HG03571 (cell line): Measurements from ENCODE around the gene TLCD3B.
"Not testable (repeated sequence)": the region's sequence is repeated elsewhere in the genome, so short reads cannot be mapped to it uniquely, and the experiment has no call there.

Source experiments
- ATAC-seq: cut with Tn5 transposase; IDR thresholded peaks from one replicate; pipeline ENCODE4 v1.9.1; 2021; ENCODE audit not compliant: unreplicated experiment

Gene TLCD3B

GRCh38 chr16:30063278-30063892 lies 32.3 kb upstream of the TLCD3B start:
- ATAC-seq = no peak

DNA sequence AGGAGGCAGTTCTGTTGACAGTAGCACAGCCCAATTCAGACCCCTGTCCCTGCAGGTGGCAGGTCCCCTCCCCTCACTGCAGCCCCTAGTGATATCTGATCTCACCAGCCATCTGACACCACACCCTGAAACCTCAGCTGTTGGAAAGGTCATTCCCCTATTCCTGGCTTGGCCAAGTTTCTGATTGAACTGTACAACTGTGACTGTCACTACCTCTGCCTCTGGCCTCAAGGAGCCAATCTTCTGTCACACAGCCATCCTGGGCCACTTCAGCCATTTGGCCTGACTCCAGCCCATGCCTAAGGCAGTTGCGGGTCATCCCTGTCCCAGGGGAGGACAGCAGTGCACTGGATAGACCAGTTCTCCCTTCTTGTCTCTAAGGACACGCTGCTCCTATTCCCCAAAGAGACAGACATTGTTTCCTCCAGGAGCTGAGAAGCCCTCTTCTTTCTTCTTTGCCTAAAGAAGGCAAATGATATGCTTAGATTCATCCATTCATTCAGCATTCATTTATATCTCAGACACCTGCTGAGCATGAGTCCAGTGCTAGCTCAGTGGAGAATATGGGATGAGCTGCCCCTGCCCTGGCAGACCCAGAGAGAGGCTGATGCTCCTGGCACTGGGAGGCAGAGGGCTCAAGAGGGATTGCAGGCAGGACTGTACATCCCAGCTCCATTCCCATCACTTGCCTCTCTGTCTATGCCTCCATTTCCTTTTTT lies 29.9 kb upstream of the TLCD3B start:
- ATAC-seq = no peak

- no peak for ATAC-seq
Measured at GRCh38 chr16:30060346-30060745, 29.3 kb upstream of the TLCD3B start.

DNA sequence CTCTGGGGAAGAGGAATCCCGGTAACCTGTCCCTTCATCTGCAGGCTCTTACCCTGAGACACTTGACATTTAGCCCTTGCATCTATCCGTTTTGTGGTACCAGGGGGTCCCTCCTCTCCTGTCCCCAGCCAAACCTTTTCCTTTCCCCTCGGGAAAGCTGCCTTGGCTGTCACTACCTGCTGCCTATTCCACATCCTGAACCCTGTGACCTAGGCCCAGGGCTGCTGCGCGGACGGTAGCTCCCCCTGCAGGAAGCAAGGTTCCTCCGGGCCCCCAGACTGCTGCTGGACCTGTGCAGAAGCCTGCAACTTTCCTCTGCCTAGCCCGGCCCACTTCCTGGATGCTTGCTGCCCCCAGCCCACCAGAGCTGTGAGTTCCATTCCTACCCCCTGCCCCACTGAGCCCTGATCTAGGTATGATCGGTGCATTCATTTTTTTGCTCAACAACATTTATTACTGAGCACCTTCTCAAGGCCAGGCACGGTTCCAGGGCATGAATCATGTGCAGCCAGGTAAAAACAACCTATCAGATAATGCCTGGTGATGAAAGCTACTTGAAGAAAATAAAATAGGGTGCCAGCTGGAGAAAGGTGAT lies 24.0 kb upstream of the TLCD3B start:
- ATAC-seq = no peak

DNA sequence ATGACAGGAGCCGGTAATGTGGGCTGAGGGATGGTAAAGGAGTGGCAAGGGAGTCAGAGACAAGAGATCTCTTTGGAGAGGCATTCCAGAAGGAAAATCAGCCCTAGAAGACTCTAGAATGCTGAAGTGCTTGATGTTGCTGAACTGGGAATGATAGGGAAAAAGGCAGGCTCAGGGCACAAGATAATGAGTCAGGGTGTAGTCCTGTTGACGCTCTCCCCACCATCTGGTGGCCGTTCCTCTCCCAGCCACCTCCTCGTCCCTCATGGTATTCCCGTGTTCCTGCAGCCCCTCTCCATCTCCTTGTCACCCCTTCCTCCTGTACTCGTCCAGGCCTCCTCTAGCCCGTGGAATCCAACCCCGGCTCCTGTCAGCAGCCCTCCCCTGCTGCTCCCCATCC lies 23.4 kb upstream of the TLCD3B start:
- no peak for ATAC-seq

DNA sequence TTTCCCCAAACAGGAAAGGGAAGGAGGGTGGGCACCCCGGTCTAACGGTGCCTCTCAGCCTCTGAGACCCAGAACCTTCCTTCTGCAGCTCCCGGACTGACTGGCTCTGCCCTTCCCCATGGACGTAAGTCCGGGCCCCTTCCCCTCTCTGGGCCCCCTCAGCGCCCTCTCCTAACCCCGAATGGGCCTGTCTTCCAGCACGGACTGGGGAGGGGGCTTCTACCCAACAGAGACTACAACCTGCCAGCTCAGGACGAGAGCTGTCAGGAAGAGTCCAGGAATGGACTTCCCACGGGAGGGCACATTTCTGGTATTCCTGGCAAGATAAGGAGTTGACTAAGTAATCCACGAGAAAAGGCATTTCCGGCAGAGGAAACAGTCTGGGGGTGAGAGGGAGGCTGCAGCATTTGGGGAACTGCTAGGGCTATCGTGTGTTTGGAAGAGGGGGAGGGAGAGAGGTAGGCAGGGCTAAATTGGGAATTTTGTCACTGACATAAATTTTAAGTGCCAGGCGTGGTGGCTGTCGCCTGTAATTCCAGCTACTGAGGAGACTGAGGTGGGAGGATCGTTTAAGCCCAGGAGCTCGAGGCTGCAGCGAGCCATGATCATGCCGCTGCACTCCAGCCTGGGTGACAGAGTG lies 22.4 kb upstream of the TLCD3B start:
- peak; percentile 9 for ATAC-seq

DNA sequence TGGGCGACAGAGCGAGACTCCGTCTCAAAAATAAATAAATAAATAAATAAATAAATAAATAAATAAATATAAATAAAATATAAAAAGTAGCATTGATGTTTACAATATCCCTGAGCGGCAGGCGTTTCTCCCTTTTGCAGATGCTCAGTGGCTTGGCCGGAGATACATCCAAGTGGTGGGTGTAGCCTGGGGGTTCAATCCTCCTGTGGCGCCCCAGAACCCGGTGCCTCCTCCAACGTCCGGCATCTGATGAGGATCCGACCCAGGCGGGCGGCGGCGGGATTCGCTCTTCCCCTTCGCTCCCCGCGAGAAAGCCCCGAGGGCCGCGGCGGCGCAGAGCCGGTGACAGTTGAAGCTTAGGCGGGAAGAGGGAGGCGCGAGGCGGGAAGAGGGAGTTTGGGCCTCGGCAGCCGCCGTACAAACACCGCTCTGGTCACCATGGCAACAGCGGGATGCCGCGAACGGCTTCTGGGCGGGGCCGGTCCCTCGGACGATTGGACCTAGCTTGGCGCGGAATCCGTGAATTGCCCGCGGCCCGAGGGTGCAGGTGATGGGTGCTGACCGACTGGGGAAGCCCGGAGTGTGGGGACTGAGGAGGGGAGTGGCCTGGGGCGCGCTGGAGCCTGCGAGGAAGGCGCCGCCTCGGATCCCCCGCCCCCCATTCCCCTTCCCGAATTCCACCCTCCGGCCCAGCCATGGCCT lies 21.8 kb upstream of the TLCD3B start:
- peak; percentile 56 for ATAC-seq

DNA sequence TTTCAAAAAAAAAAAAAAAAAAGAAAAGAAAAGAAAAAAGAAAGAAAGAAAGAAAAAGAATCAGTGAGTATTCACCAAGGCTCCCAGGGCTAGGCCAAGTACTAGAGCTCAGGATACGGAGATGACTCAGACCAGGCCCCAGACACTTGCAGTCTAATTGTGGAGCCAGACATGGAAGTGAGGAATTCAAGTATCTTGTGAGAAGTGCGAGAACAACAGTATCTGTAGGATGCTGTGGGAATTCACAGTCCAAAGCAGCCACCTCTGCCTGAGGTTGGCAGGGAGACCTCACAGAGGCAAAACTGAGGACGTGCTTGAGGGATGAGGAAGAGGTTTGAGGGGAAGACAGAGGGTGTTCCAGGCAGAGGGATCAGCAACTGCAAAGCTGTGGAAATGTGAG lies 20.4 kb upstream of the TLCD3B start:
- no peak for ATAC-seq

GRCh38 chr16:30049871-30050270 lies 18.8 kb upstream of the TLCD3B start:
- no peak for ATAC-seq

DNA sequence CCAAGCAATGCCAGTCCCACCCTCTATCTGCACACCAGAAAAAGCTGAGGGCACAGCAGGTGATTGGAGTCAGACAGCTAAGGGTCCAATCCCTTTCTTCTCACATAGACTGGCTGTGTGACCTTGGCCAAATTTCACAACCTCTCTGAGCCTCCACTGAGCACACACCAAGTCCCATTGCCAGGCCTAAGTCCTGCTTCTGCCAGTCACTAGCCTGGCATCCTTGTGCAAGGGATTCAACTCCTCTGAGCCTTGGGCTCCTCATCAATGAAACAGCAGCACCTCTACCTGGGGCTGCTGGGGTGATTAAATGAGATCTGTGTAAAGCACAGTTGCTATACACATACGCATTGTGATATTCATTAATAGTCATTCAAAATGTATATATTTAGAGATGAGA lies 15.5 kb upstream of the TLCD3B start:
- no peak for ATAC-seq

GRCh38 chr16:30046178-30046577 lies 15.1 kb upstream of the TLCD3B start:
- no peak for ATAC-seq

DNA sequence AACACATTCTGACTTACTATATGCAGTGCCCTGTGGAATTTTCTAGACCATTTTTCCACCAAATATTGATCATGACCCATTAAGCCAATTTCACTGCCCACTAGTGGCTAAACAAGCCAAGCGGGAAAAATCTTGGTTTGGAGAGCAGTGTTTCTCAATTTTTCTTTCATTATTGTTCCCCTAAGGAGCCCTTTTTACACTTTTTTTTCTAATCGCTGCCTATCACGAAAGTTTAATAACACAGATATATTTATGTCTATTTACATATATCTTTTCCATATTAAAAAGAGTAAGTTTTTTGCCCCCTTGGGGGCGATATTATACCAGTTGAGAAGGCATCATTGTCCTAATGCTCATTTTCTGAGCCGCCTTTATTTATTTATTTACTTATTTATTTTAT lies 10.8 kb upstream of the TLCD3B start:
- ATAC-seq = no peak

DNA sequence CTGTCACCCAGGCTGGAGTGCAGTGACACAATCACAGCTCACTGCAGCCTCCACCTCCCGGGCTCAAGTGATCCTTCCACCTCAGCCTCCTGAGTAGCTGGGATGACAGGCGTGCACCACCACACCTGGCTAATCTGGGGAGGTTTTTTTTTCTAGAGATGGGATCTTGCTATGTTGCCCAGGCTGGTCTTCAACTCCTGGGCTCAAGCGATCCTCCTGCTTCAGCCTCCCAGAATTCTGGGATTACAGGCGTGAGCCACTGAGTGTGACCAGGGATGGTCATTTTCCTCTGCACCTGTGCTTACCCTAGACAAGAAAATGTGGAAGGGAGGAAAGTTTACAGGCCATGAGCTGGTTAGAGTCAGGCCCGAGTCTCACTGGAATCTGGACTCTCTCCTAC lies 9.6 kb upstream of the TLCD3B start:
- ATAC-seq = not testable (repeated sequence)

DNA sequence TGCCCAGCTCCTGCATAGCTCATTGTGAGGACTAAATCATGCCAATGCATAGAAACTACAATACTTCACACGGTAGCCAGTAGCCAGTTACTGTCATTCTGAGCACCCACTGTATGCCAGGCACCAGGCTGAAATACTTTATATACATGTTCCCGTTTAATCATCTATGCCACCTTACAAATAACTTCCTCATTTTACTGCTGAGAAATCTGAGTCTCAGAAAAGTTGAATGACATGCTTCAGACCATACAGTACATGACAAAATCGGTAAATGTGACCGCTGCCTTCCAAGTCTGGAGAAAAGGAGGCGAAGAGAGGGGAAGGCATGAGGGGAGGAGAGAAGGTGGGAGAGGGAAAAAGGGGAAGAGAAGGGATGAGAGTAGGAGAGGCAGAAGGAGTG lies 9.2 kb upstream of the TLCD3B start:
- no peak for ATAC-seq

DNA sequence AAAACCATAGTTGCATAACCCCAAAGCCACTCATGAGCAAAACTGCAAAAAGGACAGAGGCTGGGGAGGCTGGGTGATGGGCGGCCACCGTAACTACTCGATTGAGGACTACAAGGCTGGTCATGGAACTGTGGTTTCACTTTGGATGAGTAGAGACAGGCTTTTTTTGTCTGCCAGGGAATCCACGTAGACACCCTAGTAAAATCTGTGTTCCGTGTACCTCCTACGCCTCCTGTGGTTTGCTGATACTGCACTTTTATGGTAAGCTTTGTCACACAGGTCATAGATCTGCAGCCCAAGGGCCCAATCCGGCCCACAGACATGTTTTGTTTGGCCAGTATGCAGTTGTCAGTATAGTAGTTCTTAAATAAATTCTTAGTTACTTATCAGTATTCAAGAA lies 2.2 kb upstream of the TLCD3B start:
- ATAC-seq = no peak

DNA sequence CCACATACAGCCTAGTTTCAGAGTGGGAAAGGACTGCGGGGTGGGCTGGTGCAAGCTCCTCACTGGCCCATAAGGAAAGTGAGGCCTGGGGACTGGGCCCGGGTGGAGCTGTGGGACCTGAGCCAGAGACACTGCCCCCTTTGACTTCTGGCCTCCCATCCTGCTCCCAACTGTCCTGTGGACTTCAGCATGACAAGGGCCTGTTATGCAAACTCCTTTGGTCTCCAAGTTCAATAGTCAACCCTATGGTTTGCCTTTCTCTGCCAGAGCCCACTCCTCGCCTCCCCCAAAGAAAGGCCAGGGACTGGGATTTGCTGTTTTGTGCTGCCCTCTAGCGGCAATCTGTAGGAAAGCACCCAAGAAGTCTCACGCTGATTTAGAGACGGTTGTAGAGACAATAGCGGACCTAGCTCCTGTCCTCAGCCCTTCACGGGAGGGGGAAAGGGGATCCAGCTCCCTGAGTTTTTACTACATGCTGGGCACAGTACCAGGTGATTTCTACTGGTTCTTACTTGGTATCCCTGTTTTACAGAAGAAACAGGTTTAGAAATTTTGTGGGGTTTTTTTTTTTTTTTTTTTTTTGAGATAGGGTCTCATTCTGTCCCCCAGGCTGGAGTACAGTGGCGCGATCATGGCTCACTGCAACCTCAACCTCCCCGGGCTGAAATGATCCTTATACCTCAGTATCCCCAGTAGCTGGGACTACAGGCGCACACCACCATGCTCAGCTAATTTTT lies 1.2 kb upstream of the TLCD3B start:
- ATAC-seq = no peak

GRCh38 chr16:30031477-30031918 lies 427 bp upstream of the TLCD3B start:
- no peak for ATAC-seq

GRCh38 chr16:30030011-30030685 lies 923 bp downstream of the TLCD3B start:
- ATAC-seq = no peak

DNA sequence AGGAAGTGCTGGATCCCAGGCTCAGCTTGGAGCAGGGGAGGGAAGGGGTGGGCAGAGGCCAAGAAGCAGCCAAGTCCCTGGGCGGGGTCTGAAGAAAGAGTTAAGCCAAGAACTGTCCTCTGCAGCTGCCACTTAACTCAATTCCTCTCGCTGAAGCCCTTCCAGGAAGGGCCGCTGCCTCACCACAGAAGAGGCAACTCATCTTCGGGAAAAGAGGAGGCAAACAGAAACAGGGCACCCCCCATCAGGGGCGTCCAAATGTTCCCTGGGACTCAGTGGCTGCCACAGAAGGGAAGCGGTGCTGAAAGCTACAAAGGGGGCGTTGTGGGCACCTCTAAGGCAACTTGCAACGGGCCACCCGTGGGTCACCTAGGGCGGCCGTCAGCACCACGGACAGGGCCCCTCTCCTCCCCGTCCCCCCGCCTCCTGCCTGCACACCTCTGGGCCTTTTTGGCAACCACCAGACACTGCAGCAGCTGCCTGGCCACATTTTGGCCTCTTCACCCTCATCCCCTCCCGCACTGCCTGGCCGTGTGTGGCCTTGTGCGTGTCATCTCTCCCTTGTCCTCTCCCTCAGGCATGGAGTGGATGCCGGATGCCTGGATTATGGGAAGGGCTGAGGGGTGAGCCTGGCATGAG lies 2.5 kb downstream of the TLCD3B start:
- no peak for ATAC-seq
